ENCODE results near the gene CFAP90.

The CFAP90 gene

DNA sequence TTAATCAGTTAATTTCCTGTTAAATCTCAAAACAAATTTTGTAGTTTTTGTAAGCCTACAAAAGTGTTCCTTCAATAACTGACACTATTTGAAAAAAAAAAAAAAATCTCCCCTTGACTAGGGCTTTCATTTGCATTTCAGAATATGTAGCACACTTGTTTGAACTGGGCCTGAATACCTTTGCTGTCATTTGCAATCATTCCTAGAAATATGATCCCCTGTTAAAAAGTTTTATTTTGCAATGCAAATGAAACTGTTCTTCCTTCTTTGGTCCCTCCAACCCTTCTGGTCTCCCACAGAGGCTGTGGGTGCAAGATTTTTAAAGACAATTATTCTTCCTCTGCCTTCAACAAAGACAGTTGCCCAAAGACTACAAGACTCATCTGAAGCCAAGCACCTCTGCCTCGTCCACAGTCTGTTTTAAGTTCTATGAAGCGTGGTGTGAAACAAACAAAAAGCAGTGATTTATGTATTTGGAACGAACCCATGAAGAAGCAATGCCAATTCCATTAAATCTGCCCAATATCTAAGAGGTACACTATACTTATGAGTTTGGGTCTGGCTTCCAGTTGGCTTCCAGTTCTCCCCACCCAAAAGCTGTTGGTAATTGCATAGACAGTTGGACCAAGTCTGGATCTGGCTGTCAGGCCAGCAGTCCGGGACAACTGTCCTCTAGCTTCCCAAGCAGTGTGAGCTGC lies 66.1 kb downstream of the CFAP90 start:
- H3K27me3 Mint-ChIP-seq: peaks cover 9% of the 10 kb centered on the region
- H3K27ac Mint-ChIP-seq: no peak overlapping the region
- H3K4me3 Mint-ChIP-seq: no peak overlapping the region
- no peaks in the 10 kb centered on the region for H3K9me3 Mint-ChIP-seq
- H3K36me3 Mint-ChIP-seq: no peaks in the 10 kb centered on the region
- ATAC-seq: no peak
- H3K4me1 Mint-ChIP-seq: no peaks in the 10 kb centered on the region

DNA sequence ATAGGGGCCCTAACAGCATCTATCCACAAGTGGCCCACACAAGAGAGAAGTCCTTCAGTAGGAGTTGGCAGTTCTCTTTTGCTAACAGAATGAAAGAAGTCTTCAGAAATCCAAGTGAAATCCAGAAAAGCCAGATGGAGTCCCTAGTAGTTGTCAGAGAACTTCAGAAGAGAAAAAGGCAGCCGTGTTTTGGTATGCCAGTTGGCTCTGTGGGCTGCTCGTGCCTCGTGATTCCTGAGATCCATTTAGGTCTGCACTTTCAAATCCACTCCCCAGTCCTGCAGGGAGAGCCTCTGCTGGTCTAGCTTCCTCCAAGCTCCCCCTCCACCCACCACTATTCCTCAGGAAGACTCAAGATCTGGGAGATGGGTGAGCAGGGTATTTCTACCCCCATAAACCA lies 69.0 kb downstream of the CFAP90 start:
- Mint-ChIP-seq H3K4me1 (peaks cover 4% of the 10 kb centered on the region), H3K9me3 (no peaks in the 10 kb centered on the region), H3K27me3 (peaks cover 11% of the 10 kb centered on the region), H3K27ac (no peak overlapping the region), H3K4me3 (no peak overlapping the region), H3K36me3 (no peaks in the 10 kb centered on the region)
- no peak for ATAC-seq

Data from stimulated activated memory B cell treated with anti-CD40 and anti-IgM and Interleukin-4, amounts not matched to agents 10 μg/mL and 1 μg/mL and 100 μg/mL, for 72 hours (primary cell).